ENCODE results near the gene SHROOM4.

Gene SHROOM4

GRCh38 chrX:50815120-50815519 lies 1.1 kb upstream of the SHROOM4 start:
- ChIA-PET POLR2A (no interaction called here), CTCF (no interaction called here)
- TF ChIP-seq CTCF (IDR thresholded peaks at IDR 0.05; ENCODE audit: control extremely low read depth, extremely low read depth, low read depth, missing control alignments) = no peak
- DNase-seq (ENCODE audit: extremely low spot score) = no peak

- ChIA-PET POLR2A (no interaction called here), CTCF (no interaction called here)
- DNase-seq (ENCODE audit: extremely low spot score) = no peak
- TF ChIP-seq CTCF (IDR thresholded peaks at IDR 0.05; ENCODE audit: control extremely low read depth, extremely low read depth, low read depth, missing control alignments) = no peak
These were observed 707 bp upstream of the SHROOM4 start for GRCh38 chrX:50814701-50815100.

- no peak for TF ChIP-seq CTCF (IDR thresholded peaks at IDR 0.05; ENCODE audit: control extremely low read depth, extremely low read depth, low read depth, missing control alignments)
- ChIA-PET CTCF (no interaction called here), POLR2A (no interaction called here)
- no peak for DNase-seq (ENCODE audit: extremely low spot score)
These were observed 775 bp downstream of the SHROOM4 start for GRCh38 chrX:50812995-50813842.

GRCh38 chrX:50805276-50805675 lies 8.7 kb downstream of the SHROOM4 start:
- no peak for TF ChIP-seq CTCF (IDR thresholded peaks at IDR 0.05; ENCODE audit: control extremely low read depth, extremely low read depth, low read depth, missing control alignments)
- ChIA-PET CTCF (no interaction called here), POLR2A (no interaction called here)
- no peak for DNase-seq (ENCODE audit: extremely low spot score)

- ChIA-PET POLR2A (no interaction called here), CTCF (no interaction called here)
- TF ChIP-seq CTCF (IDR thresholded peaks at IDR 0.05; ENCODE audit: control extremely low read depth, extremely low read depth, low read depth, missing control alignments) = no peak
- no peak for DNase-seq (ENCODE audit: extremely low spot score)
These were observed 12.9 kb downstream of the SHROOM4 start for GRCh38 chrX:50801135-50801534.

GRCh38 chrX:50799531-50799961 lies 14.4 kb downstream of the SHROOM4 start:
- CTCF ChIA-PET = no interaction called here
- no peak for DNase-seq (ENCODE audit: extremely low spot score)
- POLR2A ChIA-PET = no interaction called here
- TF ChIP-seq CTCF (IDR thresholded peaks at IDR 0.05; ENCODE audit: control extremely low read depth, extremely low read depth, low read depth, missing control alignments) = no peak

Measured in GM10248 (cell line).